ENCODE data around the gene CDIP1.

The CDIP1 gene

GRCh38 chr16:4467916-4468315 is 70.7 kb downstream of the CDIP1 start:
- in situ Hi-C loops (cut with HindIII; ENCODE audit: low sequenced_read_pairs): no loop called here
- no peak for DNase-seq (ENCODE audit: low read depth, low spot score)
- TF ChIP-seq CTCF (IDR thresholded peaks at IDR 0.05; ENCODE audit: low read depth, low read length): no peak
- no peak overlapping the region for H3K4me3 ChIP-seq (ENCODE audit: low read depth, low read length)

- in situ Hi-C loops (cut with HindIII; ENCODE audit: low sequenced_read_pairs): no loop called here
- TF ChIP-seq CTCF (IDR thresholded peaks at IDR 0.05; ENCODE audit: low read depth, low read length): no peak
- H3K4me3 ChIP-seq (ENCODE audit: low read depth, low read length): no peak overlapping the region
- no peak for DNase-seq (ENCODE audit: low read depth, low spot score)
These were observed 72.4 kb downstream of the CDIP1 start for GRCh38 chr16:4465977-4466779.

GRCh38 chr16:4463522-4464163 is 74.9 kb downstream of the CDIP1 start:
- H3K4me3 ChIP-seq (ENCODE audit: low read depth, low read length): no peak overlapping the region
- DNase-seq (ENCODE audit: low read depth, low spot score): no peak
- in situ Hi-C loops (cut with HindIII; ENCODE audit: low sequenced_read_pairs): no loop called here
- TF ChIP-seq CTCF (IDR thresholded peaks at IDR 0.05; ENCODE audit: low read depth, low read length): no peak

GRCh38 chr16:4461250-4462085 is 77.1 kb downstream of the CDIP1 start:
- no peak for TF ChIP-seq CTCF (IDR thresholded peaks at IDR 0.05; ENCODE audit: low read depth, low read length)
- in situ Hi-C loops (cut with HindIII; ENCODE audit: low sequenced_read_pairs): no loop called here
- no peak overlapping the region for H3K4me3 ChIP-seq (ENCODE audit: low read depth, low read length)
- DNase-seq (ENCODE audit: low read depth, low spot score): no peak

GRCh38 chr16:4460936-4461249 is 77.7 kb downstream of the CDIP1 start:
- in situ Hi-C loops (cut with HindIII; ENCODE audit: low sequenced_read_pairs): no loop called here
- TF ChIP-seq CTCF (IDR thresholded peaks at IDR 0.05; ENCODE audit: low read depth, low read length): no peak
- DNase-seq (ENCODE audit: low read depth, low spot score): no peak

More at GRCh38 chr16:4460936-4461249, 77.7 kb downstream of the CDIP1 start:
- no peak overlapping the region for H3K4me3 ChIP-seq (ENCODE audit: low read depth, low read length)

All from astrocyte of the spinal cord (primary cell).